ENCODE measurements around the gene CD1B. TPM values are rescaled to one million over a fixed set of nuclear protein-coding genes. Genes with fewer than 3 reads are reported as not detected.

CD1B gene
- total and polyA plus RNA-seq, 2 donors (not counting 3 experiments of a cell fraction or from before 2014, with no cell fraction given) = not detected

DNA sequence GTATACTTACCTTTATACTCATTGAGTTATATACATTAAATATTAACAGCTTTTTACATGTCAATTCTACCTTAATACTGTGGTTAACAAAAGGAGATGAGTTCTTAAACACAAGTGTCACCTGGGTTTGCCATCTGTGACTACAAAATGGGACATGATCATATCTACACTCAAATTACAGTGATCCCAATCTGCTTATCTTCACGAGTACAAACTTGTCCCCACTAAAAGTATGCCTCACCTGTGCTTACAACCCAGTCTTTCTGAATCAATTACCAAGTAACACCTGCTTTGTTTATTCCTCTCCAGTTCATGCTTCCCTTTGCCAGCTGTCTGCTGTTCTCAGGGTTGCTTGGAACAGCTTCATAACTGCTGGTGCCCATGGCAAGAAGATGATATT lies 31.2 kb upstream of the CD1B start:
- H3K4me3 ChIP-seq (replicated peaks in 1 of 3; ENCODE audit: insufficient read depth in 1 of 3, low read depth in 1 of 3, low read length in 3 of 3) = no peak overlapping the region
- FAIRE-seq (no peak), DNase-seq (ENCODE audit: low read depth, low spot score) (no peak)
- H3K79me2 ChIP-seq (ENCODE audit: control insufficient read depth, insufficient read depth, low read length) = no peaks in the 10 kb centered on the region
- H3K9me1 ChIP-seq (replicated peaks; ENCODE audit: control insufficient read depth, extremely low read depth, insufficient read depth, low read length) = no peaks in the 10 kb centered on the region
- no peak for TF ChIP-seq POLR2A (IDR thresholded peaks at IDR 0.05; ENCODE audit: low read depth, low read length)
- TF ChIP-seq JUN (IDR thresholded peaks at IDR 0.05; ENCODE audit: borderline replicate concordance, insufficient read depth, insufficient read length, low read depth) = no peak
- TF ChIP-seq EZH2 (IDR thresholded peaks at IDR 0.05; ENCODE audit: borderline replicate concordance, low read depth, low read length, severe bottlenecking) = no peak
- TF ChIP-seq GATA2 (IDR thresholded peaks at IDR 0.05; ENCODE audit: insufficient read depth, insufficient read length, low read depth, low read length) = no peak
- TF ChIP-seq FOS (IDR thresholded peaks at IDR 0.05; ENCODE audit: borderline replicate concordance, insufficient read depth, low read length) = no peak
- TF ChIP-seq CTCF (IDR thresholded peaks at IDR 0.05; ENCODE audit: extremely low read depth in 1 of 2, insufficient read depth in 1 of 2, low read depth in 1 of 2, low read length in 2 of 2) = no peak
- no peak for TF ChIP-seq MYC (IDR thresholded peaks at IDR 0.05; ENCODE audit: low read depth, low read length)
- TF ChIP-seq POLR2AphosphoS5 (IDR thresholded peaks at IDR 0.05; ENCODE audit: insufficient read depth, low read depth, low read length) = no peak
- no peak for TF ChIP-seq MAX (IDR thresholded peaks at IDR 0.05; ENCODE audit: insufficient read depth, insufficient read length)
- dilution Hi-C loops (cut with MboI; ENCODE audit: extremely low pct_ligation_motif_present, low sequenced_read_pairs) (no loop called here), intact Hi-C loops (cut with micrococcal nuclease) (no loop called here)
- BruUV-seq (replicated peaks) = no TSS peak
- peaks cover 2% of the 10 kb centered on the region for H3K9me3 ChIP-seq (replicated peaks; ENCODE audit: control insufficient read depth, insufficient read depth, low read length)
- ChIA-PET POLR2A (no interaction called here), CTCF (no interaction called here)
- no peak overlapping the region for H2AFZ ChIP-seq (ENCODE audit: low read depth, low read length)
- H4K20me1 ChIP-seq (replicated peaks; ENCODE audit: control insufficient read depth, extremely low read depth, insufficient read depth, low read length) = no peaks in the 10 kb centered on the region
- H3K9ac ChIP-seq (replicated peaks; ENCODE audit: extremely low read depth, insufficient read depth, low read length) = no peak overlapping the region
- H3K27ac ChIP-seq (ENCODE audit: insufficient read depth, low read depth, low read length) = no peak overlapping the region
- H3K4me1 ChIP-seq (ENCODE audit: control insufficient read depth, extremely low read depth, insufficient read depth, low read length) = no peaks in the 10 kb centered on the region
- no peaks in the 10 kb centered on the region for H3K27me3 ChIP-seq (ENCODE audit: control insufficient read depth in 2 of 2, insufficient read depth in 2 of 2, low read length in 2 of 2)
- H3K36me3 ChIP-seq (ENCODE audit: control insufficient read depth in 2 of 2, extremely low read depth in 1 of 2, insufficient read depth in 2 of 2, low read length in 2 of 2) = no peaks in the 10 kb centered on the region
- no peak overlapping the region for H3K4me2 ChIP-seq (ENCODE audit: insufficient read depth, low read length)

Measured in endothelial cell of umbilical vein (primary cell).